Measurements from ENCODE around the gene P2RY11.

DNA sequence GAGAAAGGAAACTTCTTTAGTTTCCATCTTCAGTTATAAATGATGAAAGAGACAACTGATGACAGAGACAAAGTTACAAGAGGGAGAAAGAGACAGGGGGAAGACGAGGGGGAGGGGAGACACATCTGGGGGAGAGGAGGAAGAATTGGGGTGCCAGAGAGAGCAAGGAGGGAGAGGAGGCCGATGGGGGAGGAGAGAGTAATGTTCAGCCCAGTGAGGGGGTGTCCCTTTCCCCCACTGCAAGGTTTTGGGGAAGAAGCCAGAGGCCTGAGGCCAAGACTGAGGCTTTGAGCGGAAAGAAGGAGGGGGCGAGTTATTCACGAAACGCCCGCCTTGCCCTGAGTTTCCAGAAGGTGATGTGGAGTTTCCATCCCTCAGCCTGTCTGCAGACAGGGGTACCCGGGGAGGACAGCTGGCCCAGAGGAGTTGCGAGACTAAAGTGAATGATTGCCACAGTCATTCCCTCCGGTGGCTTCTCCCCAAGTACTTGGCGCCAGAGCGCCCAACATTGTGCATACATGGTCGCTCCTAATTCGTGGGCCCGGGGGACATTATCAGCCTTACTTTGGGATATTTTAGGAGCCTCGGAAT, 5.9 kb upstream of the P2RY11 start:
- TF ChIP-seq TEAD4 (IDR thresholded peaks at IDR 0.05) (no peak), EP300 (IDR thresholded peaks at IDR 0.05; ENCODE audit: borderline replicate concordance) (no peak), YY1 (IDR thresholded peaks at IDR 0.05; ENCODE audit: low read depth) (no peak), CREB1 (IDR thresholded peaks at IDR 0.05; ENCODE audit: low read depth) (no peak), TAF1 (IDR thresholded peaks at IDR 0.05; ENCODE audit: low read depth) (no peak), NFIC (IDR thresholded peaks at IDR 0.05) (no peak), TCF12 (IDR thresholded peaks at IDR 0.05; ENCODE audit: low read depth) (no peak), EGR1 (IDR thresholded peaks at IDR 0.05) (no peak)
- TF ChIP-seq, protein P1, sequence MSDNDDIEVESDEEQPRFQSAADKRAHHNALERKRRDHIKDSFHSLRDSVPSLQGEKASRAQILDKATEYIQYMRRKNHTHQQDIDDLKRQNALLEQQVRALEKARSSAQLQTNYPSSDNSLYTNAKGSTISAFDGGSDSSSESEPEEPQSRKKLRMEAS (IDR thresholded peaks at IDR 0.05): no peak
- TF ChIP-seq, protein P2, sequence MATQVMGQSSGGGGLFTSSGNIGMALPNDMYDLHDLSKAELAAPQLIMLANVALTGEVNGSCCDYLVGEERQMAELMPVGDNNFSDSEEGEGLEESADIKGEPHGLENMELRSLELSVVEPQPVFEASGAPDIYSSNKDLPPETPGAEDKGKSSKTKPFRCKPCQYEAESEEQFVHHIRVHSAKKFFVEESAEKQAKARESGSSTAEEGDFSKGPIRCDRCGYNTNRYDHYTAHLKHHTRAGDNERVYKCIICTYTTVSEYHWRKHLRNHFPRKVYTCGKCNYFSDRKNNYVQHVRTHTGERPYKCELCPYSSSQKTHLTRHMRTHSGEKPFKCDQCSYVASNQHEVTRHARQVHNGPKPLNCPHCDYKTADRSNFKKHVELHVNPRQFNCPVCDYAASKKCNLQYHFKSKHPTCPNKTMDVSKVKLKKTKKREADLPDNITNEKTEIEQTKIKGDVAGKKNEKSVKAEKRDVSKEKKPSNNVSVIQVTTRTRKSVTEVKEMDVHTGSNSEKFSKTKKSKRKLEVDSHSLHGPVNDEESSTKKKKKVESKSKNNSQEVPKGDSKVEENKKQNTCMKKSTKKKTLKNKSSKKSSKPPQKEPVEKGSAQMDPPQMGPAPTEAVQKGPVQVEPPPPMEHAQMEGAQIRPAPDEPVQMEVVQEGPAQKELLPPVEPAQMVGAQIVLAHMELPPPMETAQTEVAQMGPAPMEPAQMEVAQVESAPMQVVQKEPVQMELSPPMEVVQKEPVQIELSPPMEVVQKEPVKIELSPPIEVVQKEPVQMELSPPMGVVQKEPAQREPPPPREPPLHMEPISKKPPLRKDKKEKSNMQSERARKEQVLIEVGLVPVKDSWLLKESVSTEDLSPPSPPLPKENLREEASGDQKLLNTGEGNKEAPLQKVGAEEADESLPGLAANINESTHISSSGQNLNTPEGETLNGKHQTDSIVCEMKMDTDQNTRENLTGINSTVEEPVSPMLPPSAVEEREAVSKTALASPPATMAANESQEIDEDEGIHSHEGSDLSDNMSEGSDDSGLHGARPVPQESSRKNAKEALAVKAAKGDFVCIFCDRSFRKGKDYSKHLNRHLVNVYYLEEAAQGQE (IDR thresholded peaks at IDR 0.05; ENCODE audit: low read depth): no peak

All from Ishikawa (cell line).